HL-60 (cell line): ENCODE results near the gene STIP1.

Source experiments
- DNase-seq, 2 experiments: peaks; one replicate each; pipeline ENCODE4 v3.0.0-alpha.2; 2010 to 2020; ENCODE audit warnings: low read depth in 1 of 2, low spot score in 1 of 2
- H3K27ac ChIP-seq: fragments of 250-450 bp; sonication (Bioruptor Pico); replicated peaks from 2 replicates; pipeline ENCODE4 v1.5.1; 2020; ENCODE audit warnings: mild to moderate bottlenecking, moderate library complexity
- H3K27me3 ChIP-seq: fragments of 250-450 bp; sonication (Bioruptor Pico); 2 replicates; pipeline ENCODE4 v1.5.1; 2021; ENCODE audit warnings: mild to moderate bottlenecking, moderate library complexity; ENCODE audit not compliant: insufficient read depth, poor library complexity, severe bottlenecking
- H3K4me3 ChIP-seq: replicated peaks from 2 replicates; pipeline ENCODE4 v1.5.1; 2011; ENCODE audit warnings: mild to moderate bottlenecking, control low read depth, low read length; ENCODE audit not compliant: insufficient read depth
- GABPA ChIP-seq: IDR thresholded peaks from 2 replicates; pipeline ENCODE4 v1.6.1; 2012; ENCODE audit warnings: low read depth
- POLR2AphosphoS5 ChIP-seq: IDR thresholded peaks from 2 replicates; pipeline ENCODE4 v1.6.1; 2012; ENCODE audit warnings: low read depth
- SPI1 ChIP-seq: IDR thresholded peaks from 2 replicates; pipeline ENCODE4 v1.6.1; 2012; ENCODE audit warnings: low read depth, mild to moderate bottlenecking, borderline replicate concordance
- TF ChIP-seq, protein P1 (sequence below): IDR thresholded peaks from one replicate; pipeline ENCODE4 v1.5.1; 2011; ENCODE audit warnings: low read length, control low read depth, inconsistent platforms; ENCODE audit not compliant: insufficient read depth
- TF ChIP-seq, protein P2 (sequence below): IDR thresholded peaks from 2 replicates; pipeline ENCODE4 v1.6.1; 2012; ENCODE audit warnings: low read depth; ENCODE audit not compliant: insufficient replicate concordance

Gene STIP1

DNA sequence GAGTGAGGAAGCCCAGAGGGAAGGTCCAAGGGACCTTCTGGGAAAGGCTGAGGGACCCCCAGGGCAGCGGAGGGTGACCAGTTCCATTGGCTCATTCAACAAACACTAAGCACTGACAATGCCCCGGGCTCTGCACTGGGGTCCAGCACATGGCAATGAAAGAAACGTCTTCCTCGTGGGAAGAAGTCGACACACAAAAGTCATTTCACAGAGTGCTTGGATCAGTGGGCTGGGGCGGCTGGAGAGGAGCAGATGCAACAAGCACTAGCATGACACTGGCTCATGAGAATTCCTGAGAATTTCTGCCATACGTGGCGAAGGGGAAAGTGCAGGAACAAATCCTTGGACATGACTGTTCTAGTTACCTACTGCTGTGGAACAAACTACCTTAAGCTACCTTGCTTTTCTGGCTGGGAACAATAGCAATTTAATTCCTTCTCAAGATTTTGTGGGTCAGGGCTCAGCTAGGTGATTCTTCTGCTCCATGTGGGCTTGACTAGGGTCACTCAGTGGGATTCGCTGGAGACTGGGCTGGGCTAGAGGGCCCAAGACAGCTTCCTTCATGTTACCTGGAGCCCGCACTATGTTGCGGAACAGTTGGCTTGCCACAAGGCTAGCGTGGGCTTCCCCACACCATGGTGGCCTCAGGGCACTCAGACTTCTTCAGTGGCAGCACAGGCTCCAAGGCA is 6.9 kb upstream of the STIP1 start:
- no peak for DNase-seq
- TF ChIP-seq, protein P1, sequence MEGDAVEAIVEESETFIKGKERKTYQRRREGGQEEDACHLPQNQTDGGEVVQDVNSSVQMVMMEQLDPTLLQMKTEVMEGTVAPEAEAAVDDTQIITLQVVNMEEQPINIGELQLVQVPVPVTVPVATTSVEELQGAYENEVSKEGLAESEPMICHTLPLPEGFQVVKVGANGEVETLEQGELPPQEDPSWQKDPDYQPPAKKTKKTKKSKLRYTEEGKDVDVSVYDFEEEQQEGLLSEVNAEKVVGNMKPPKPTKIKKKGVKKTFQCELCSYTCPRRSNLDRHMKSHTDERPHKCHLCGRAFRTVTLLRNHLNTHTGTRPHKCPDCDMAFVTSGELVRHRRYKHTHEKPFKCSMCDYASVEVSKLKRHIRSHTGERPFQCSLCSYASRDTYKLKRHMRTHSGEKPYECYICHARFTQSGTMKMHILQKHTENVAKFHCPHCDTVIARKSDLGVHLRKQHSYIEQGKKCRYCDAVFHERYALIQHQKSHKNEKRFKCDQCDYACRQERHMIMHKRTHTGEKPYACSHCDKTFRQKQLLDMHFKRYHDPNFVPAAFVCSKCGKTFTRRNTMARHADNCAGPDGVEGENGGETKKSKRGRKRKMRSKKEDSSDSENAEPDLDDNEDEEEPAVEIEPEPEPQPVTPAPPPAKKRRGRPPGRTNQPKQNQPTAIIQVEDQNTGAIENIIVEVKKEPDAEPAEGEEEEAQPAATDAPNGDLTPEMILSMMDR, result no peak
- no peak for TF ChIP-seq SPI1
- no peak for TF ChIP-seq POLR2AphosphoS5
- TF ChIP-seq GABPA, result no peak
- TF ChIP-seq, protein P2, sequence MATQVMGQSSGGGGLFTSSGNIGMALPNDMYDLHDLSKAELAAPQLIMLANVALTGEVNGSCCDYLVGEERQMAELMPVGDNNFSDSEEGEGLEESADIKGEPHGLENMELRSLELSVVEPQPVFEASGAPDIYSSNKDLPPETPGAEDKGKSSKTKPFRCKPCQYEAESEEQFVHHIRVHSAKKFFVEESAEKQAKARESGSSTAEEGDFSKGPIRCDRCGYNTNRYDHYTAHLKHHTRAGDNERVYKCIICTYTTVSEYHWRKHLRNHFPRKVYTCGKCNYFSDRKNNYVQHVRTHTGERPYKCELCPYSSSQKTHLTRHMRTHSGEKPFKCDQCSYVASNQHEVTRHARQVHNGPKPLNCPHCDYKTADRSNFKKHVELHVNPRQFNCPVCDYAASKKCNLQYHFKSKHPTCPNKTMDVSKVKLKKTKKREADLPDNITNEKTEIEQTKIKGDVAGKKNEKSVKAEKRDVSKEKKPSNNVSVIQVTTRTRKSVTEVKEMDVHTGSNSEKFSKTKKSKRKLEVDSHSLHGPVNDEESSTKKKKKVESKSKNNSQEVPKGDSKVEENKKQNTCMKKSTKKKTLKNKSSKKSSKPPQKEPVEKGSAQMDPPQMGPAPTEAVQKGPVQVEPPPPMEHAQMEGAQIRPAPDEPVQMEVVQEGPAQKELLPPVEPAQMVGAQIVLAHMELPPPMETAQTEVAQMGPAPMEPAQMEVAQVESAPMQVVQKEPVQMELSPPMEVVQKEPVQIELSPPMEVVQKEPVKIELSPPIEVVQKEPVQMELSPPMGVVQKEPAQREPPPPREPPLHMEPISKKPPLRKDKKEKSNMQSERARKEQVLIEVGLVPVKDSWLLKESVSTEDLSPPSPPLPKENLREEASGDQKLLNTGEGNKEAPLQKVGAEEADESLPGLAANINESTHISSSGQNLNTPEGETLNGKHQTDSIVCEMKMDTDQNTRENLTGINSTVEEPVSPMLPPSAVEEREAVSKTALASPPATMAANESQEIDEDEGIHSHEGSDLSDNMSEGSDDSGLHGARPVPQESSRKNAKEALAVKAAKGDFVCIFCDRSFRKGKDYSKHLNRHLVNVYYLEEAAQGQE, result no peak
- Histone ChIP-seq H3K27ac (no peak overlapping the region), H3K27me3 (no peaks in the 10 kb centered on the region), H3K4me3 (no peak overlapping the region)

DNA sequence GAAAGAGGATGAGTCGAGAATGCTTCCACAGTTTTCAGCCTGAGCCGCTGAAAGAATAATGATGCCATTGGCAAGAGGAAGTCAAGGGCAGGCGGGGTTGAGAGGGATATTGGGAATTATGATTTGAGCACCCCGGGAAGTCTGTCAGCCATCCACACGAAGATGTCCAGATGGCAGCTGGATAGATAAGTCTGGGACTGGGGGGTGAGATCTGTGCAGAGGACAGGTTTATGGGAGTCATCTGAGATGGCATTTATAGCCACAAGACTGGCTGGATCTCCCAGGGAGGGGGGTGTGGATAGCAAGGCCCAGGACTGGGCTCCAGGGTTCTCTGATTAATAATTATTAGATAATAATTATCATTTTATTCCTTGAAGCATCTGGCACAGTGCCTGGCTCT is 5.1 kb upstream of the STIP1 start:
- Histone ChIP-seq H3K4me3 (no peak overlapping the region), H3K27ac (no peak overlapping the region), H3K27me3 (no peaks in the 10 kb centered on the region)
- DNase-seq, result no peak
- TF ChIP-seq, protein P1, result no peak
- TF ChIP-seq POLR2AphosphoS5, result no peak
- TF ChIP-seq SPI1, result no peak
- no peak for TF ChIP-seq GABPA
- TF ChIP-seq, protein P2, result no peak

DNA sequence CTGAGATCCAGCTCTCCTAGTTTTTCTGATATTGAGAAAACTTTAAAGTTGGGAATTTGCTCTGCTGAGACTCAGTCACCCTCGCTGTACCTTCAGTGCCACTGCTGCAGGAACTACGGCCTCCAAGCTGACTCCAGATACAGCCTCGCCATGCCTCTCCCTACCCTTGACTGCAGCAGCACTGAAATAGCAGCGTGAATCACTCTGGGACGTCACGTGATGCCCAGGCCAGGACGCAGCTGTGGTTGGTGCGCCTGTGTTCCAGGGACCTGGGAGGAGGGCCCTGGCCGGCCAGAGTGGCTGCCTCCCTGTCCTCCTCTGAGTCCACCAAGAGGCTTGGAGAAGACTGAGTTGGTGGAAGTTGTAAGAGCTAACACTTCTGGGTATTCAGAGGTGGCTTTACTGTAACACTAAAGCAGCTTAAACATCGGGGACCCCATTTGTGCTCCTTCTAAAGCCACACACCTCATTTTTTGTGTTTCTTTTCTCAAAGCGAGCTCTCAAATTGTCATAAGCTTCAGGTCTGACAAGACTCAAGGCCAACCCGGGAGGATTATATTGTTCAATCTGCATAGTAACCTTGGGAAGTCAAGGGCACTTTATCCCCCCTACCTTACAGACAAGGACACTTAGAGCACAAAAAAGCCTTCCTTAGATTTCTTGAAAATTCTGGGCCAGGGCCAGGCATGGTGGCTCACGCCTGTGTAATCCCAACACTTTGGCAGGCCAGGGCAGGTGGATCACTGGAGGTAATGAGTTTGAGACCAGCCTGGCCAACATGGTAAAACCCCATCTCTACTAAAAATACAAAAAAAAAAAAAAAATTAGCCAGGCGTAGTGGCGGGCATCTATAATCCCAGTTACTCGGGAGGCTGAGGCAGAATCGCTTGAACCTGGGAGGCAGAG is 4.2 kb upstream of the STIP1 start:
- no peak overlapping the region for H3K27ac ChIP-seq
- no peaks in the 10 kb centered on the region for H3K27me3 ChIP-seq
- TF ChIP-seq GABPA, result no peak
- TF ChIP-seq, protein P2, result no peak
- peak; percentile 62 for TF ChIP-seq POLR2AphosphoS5
- TF ChIP-seq, protein P1, result no peak
- no peak for TF ChIP-seq SPI1
- peak; percentile 80 for DNase-seq
- H3K4me3 ChIP-seq, result no peak overlapping the region
